ENCODE data around the gene ASTN2.

GRCh38 chr9:116643691-116644090, 771.2 kb downstream of the ASTN2 start:
- TF ChIP-seq EGR1 (IDR thresholded peaks at IDR 0.05; ENCODE audit: low read depth) (no peak), POLR2A (IDR thresholded peaks at IDR 0.05; ENCODE audit: borderline replicate concordance, extremely low read depth, insufficient read depth, insufficient read length) (no peak)
